DMS53 (cell line): Measurements from ENCODE around the gene MAGI1.

Source experiments
- DNase-seq: peaks from one replicate; lab custom pipeline; 2025; lab: John Stamatoyannopoulos, UW

Gene MAGI1

GRCh38 chr3:65669163-65669875 lies 369.4 kb downstream of the MAGI1 start:
- DNase-seq, result no peak

GRCh38 chr3:65667963-65668362 lies 370.8 kb downstream of the MAGI1 start:
- no peak for DNase-seq

- DNase-seq, result no peak
Measured at GRCh38 chr3:65666448-65667091, 372.1 kb downstream of the MAGI1 start.

DNA sequence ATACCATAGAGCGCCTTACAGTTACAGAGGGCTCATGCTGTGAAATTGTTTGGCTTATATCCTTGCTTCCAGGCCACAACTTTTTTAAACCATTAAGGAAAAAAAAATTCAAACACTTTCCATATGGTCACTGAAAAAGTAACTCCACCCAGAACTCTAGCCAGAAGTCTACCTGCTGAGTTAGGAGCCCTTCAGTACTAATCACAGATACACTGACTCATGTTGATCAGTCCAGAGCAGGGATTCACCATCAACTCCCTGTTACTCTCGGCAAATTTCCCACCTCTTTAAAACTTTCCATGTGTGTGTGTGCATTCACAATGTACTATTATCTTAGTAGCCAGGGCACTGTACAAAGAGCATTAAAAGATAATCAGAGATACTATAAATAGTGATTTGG lies 372.8 kb downstream of the MAGI1 start:
- no peak for DNase-seq

DNA sequence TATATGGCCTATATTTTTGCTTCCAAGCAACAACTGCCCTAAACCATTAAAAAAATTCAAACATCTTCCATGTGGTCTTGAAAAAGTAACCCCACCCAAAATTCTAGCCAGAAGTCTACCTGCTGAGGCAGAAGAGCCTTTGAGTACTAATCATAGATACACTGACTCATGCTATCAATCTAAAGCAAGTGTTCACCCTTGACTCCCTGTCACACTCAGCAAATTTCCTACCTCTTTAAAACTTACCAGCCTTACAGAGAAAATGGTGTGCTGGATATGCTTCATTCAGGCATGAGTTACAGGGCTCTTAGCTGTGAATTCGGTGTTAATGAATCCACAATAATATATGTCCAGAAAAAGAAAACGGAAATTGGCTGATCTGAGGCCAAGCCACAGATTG lies 373.8 kb downstream of the MAGI1 start:
- DNase-seq, result no peak

DNA sequence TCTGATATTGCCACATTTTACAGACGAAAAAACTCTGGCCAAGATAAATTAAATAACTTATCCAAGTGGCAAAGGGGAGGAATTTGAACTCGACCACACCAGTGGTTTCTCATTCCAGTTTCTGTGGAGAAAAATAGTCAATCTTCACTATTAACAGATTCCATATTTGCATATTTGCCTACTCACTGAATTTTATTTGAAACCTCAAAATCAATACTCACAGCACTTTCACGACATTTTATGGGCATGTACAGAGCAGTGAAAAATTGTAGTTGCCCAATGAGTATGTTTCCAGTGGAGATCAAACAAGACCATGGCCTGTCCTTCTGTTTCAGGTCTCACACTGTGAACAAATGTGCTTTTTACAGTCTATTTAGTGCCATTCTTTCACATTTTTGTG lies 374.3 kb downstream of the MAGI1 start:
- DNase-seq, result no peak

DNA sequence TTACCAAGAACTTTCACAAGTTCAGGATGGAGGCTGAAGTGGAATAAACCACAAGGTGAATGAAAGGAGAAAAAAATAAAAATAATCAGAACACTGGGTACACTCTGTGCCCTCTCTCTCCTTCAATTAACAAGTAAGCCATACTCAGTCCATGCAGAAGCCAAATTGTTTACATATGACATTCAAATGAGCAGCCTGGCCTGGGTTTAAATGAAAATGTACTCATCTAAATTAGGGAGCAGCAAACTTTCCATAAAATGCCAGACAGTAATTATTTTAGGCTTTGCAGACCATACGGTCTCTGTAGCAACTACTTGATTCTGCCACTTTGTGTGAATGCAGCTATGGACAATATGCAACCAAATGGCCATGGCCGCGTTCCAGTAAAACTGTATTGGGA lies 376.6 kb downstream of the MAGI1 start:
- DNase-seq, result no peak

DNA sequence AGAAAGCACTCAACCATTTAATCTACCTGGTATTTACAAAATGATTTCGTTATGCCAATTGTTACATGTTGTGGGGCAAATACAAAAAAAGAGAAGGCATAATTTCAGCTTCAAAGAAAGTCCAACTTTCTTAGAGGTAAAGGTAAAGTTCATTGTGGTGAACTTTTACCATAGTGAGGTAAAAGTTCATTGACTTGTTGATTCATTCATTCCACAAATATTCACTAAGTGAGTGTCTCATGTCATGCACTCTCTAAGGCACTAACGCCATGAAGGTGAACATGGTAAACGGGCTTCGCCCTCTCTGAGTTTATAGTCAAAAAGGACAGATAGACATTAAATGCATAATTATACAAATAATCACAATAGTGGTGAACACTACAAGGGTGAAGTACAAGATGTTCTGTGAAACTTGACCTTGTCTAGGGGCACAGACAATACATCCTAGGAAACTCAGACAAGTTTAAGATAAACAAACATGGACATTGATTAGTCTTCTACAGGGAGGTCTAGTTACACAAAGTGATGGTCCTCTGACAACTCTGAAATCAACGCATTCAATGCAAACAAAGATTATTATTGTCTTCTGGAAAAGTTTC lies 378.6 kb downstream of the MAGI1 start:
- DNase-seq, result no peak

GRCh38 chr3:65659396-65659795 lies 379.3 kb downstream of the MAGI1 start:
- no peak for DNase-seq

GRCh38 chr3:65658401-65658800 lies 380.3 kb downstream of the MAGI1 start:
- no peak for DNase-seq

- DNase-seq, result no peak
Measured at GRCh38 chr3:65655061-65655460, 383.7 kb downstream of the MAGI1 start.

- DNase-seq, result no peak
Measured at GRCh38 chr3:65653731-65654130, 385.0 kb downstream of the MAGI1 start.

- DNase-seq, result no peak
Measured at GRCh38 chr3:65650247-65650646, 388.5 kb downstream of the MAGI1 start.

- no peak for DNase-seq
Measured at GRCh38 chr3:65647369-65647768, 391.3 kb downstream of the MAGI1 start.

- DNase-seq, result no peak
Measured at GRCh38 chr3:65642883-65643282, 395.8 kb downstream of the MAGI1 start.

DNA sequence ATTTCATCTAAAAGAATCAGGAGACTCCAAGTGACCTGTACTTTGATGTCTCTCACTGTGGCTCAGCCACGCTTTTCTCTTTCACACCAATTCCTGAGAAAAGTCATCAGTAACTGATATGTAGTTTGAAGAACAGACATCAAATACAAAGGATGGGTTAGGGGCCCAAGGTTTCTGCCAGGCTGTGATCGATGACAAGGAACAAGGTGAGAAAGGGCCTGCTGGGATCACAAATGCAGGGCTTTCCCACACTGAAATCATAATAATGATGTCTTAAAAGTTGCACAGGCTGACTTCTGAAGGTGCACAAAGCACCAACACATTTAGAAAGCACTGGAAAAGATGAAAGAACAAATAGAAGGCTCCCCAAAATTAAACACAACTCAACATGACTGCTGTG lies 396.9 kb downstream of the MAGI1 start:
- no peak for DNase-seq

DNA sequence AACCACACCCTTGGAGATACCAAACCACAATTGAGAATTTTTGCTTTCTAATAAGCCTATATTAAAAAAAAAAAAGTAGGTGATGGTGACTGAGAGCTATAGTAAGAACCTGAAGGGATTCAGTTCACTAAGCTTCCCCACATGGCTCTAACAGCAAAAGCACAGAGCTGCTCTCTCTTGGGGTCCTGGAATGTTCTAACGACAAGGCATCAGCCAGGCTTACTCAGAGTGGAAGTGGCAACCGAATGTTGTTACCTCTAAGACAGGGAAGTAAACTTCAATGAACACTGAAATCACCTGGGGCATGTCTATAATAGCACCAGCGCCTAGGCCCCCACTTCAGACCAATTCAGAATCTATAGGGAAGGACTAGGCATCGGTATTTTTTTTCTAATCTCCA lies 397.7 kb downstream of the MAGI1 start:
- no peak for DNase-seq

DNA sequence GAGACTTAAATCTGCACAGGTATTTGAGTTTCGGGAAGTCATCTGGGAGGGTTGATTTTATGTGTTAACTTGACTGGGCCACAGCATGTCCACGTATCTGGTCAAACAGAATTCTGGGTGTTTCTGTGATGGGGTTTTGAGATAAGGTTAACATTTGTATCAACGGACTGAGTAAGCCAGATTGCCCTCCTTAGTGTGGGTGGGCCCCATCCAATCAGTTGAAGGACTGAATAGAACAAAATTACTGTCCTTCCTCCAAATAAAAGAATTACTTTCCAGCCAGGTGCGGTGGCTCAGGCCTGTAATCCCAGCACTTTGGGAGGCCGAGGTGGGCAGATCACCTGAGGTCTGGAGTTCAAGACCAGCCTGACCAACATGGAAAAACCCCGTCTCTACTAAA lies 399.3 kb downstream of the MAGI1 start:
- no peak for DNase-seq

GRCh38 chr3:65638301-65638700 lies 400.4 kb downstream of the MAGI1 start:
- DNase-seq, result no peak

DNA sequence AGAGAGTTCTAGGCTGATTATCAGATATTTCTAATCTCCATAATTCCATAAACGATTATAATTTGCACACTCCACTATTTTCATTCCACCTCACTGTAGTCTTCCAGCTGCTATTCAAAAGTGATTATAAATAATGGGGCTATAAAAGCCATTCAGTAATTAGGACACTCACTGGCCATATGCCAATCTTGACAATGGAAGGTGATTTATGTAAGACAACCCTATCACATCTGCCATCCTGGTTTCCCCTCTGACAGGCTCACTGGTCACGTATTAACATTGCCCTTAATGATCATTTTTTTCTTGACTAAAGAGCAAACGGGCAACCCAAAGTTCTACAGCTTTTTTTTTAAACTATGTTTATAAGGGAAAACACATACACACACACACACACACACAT lies 402.4 kb downstream of the MAGI1 start:
- no peak for DNase-seq

- no peak for DNase-seq
Measured at GRCh38 chr3:65635657-65636056, 403.1 kb downstream of the MAGI1 start.

DNA sequence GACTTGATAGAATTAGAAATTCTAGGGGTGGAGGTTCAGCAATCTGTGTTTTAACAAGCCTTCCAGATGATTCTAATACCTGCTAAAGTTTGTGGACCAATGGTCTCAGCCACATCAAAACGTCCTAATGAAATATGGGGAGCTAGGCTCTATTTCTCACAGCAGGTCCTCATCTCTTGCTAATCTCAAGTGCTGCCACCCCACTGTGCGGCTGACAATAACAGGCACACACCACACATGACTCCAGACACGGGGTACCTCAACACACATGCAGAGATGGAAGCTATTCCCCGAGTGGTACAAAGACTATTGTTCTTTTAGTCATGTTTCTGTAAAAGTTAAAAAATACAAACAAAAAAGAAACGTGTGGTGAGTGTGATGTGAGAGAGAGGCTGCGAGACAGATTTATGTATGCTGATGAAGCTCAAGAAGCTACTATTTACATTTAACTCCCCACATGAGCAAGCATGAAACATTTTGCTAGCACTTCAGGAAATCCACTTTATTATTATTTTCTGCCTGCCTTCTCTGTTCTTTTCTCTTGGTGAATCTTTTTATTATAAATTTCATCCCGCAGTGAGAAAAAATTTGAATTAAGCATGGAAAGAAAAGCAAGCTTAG lies 405.6 kb downstream of the MAGI1 start:
- no peak for DNase-seq

DNA sequence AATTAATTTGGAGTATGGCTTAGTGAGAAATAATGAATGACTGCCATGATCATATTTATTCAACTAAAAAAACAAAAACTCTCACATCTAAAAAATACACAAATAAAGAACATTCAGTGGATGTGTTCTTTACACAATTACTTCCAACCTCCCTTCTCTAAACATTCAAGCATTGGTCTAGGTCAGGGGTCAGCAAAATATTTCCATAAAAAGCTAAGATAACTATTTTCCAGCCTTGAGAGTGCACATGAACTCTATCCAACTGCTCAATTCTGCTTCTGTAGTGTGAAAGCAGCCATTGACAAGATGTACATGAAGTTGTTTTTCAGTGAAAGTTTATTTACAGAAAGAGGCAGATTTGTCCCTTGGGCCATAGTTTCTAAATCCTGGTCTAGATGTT lies 406.3 kb downstream of the MAGI1 start:
- no peak for DNase-seq
